ENCODE results near the gene HSDL2.

DNA sequence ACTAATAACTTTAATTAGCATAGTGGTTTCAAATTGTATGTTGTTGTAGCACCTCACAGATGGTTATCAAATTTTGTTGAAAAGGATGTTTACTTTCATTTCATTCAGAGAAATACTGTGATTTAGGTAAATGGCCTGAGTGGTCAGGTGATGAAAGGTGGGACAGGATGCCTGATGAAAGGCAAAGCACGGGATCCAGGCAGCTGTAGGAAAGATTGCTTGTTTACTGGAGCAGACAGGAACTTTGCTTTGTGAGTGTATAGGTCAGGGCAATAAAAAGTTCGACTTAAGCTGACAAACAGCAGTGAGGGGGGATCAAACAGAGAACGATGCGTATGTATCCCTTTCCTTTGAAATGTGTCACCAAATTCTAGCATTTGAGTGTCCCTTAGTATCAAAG, 125.7 kb downstream of the HSDL2 start:
- TF ChIP-seq GATA3 (IDR thresholded peaks at IDR 0.05; ENCODE audit: low read depth, low read length) (no peak), GATA2 (IDR thresholded peaks at IDR 0.05; ENCODE audit: low read depth, low read length) (no peak)
